Fibroblast of skin of back (primary cell): Measurements from ENCODE around the gene TSEN54.
"Not testable (repeated sequence)": the region's sequence is repeated elsewhere in the genome, so short reads cannot be mapped to it uniquely, and the experiment has no call there.

ENCODE experiments used
- DNase-seq: peaks from one replicate; pipeline ENCODE4 v3.0.0-alpha.2; 2013

The TSEN54 gene

GRCh38 chr17:75518983-75519537, 2.7 kb downstream of the TSEN54 start:
- DNase-seq, result no peak

- not testable (repeated sequence) for DNase-seq
These were observed 4.1 kb downstream of the TSEN54 start for GRCh38 chr17:75520413-75520812.

DNA sequence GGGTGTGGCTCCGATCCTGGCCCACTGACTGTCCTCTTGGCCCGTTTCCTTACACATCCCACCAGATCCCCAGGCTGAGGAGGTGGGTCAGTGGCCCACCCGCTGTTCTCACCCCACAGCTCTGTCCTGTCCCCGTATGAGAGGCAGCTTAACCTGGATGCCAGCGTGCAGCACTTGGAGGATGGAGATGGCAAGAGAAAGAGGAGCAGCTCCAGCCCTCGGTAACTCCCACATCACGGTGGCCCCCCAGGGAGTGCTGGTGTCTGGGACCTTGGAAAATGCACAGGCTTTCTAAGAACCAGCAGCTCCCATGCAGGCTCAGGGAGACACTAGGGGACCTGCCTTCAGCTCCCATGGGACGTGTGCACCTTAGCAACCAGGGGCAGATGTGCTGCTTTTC, 5.0 kb downstream of the TSEN54 start:
- DNase-seq, result no peak

DNA sequence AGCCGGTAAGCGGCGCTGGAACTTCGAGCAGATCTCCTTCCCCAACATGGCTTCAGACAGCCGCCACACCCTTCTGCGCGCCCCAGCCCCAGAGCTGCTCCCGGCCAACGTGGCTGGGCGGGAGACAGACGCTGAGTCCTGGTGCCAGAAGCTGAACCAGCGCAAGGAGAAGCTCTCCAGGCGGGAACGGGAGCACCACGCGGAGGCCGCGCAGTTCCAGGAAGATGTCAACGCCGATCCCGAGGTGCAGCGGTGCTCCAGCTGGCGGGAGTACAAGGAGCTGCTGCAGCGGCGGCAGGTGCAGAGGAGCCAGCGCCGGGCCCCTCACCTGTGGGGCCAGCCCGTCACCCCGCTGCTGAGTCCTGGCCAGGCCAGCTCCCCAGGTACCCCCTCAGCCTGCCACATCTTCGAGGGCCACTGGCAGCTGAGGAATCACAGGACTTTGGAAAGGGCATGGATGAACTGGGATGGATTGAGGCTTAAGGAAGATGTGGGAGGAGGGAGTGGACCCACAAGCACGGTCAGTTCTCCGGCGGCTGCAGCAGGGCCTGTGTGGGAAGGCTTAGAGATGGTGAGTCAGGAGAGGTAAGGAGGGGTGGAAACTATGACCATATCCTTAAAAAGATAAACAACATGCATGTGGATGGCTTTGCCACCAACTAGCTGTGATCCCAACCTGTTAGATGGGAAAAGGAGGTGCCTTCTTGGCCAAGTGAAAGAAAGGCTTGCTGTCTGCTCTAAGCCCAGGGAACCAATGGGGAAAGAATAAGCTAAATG, 5.8 kb downstream of the TSEN54 start:
- no peak for DNase-seq

- DNase-seq, result no peak
These were observed 7.3 kb downstream of the TSEN54 start for GRCh38 chr17:75523647-75524046.

- no peak for DNase-seq
These were observed 8.1 kb downstream of the TSEN54 start for GRCh38 chr17:75524269-75524969.

GRCh38 chr17:75524970-75525805, 8.9 kb downstream of the TSEN54 start, which contains the start of gene LLGL2:
LLGL2 (plus strand) TSS chr17:75525697; CDS start chr17:75543427, 17,730 bp downstream.
- DNase-seq, result peak; percentile 64

DNA sequence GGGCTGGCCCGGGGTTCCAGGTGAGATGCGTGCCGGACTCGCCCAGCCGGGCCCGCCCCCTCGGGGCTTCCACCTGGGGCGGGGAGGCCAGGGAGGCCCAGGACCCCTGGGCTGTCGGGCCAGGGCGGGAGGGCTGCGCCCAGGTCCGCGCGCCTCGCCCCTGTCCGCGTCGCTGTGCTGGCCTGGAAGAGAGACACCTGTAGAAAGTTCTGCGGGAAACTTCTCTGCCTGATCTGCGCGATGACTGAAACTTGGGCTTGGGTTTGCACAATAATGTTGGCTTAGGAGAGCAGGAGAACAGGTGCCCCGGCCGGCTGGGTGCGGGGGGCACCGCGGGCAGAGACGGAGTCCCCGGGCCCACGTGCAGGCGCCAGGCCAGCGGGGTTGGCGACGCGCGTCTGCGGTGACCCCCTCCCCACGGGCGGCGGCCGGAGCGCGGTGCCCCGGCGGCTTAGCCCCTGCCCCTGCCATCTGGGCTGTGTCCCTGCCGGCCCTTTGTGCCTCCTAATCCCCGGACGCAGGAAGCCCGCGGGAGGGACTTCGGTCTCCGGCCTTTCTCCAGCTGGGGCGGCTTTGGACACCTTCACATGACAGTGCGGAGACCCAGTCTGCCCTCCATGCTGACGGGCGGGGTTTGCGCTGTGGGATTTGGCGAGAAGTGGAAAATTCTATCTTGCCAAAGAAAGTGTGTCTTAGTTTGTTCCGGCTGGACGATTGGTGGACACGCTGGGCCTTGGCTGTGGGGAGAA, 9.7 kb downstream of the TSEN54 start:
- no peak for DNase-seq

GRCh38 chr17:75526555-75527270, 10.4 kb downstream of the TSEN54 start:
- no peak for DNase-seq

- no peak for DNase-seq
These were observed 14.8 kb downstream of the TSEN54 start for GRCh38 chr17:75530837-75531720.

GRCh38 chr17:75531721-75532072, 15.4 kb downstream of the TSEN54 start:
- DNase-seq, result no peak

- DNase-seq, result no peak
These were observed 18.8 kb downstream of the TSEN54 start for GRCh38 chr17:75535119-75535537.

GRCh38 chr17:75535871-75536270, 19.5 kb downstream of the TSEN54 start:
- DNase-seq, result no peak

DNA sequence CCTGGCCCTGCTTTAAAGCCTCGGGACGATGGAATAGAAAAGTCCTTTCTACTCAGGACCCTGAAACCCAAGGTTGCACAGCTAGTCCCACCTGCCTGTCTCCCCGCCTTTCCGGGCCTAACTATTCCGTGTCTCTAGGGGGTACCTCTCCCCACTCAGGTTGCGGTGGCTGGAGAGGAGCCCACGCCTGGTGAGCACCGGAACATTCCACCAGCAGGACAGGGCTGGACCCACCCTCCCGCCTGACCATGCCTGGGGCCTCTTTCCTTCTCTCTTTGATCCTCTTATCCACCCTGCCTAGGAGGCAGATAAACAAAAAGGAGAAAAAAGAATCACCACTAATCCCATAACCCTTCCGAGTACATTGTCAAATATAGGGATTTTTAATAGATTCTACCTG, 20.0 kb downstream of the TSEN54 start:
- DNase-seq, result no peak

GRCh38 chr17:75539967-75540729, 23.8 kb downstream of the TSEN54 start:
- no peak for DNase-seq

- no peak for DNase-seq
These were observed 24.7 kb downstream of the TSEN54 start for GRCh38 chr17:75540923-75541503.

DNA sequence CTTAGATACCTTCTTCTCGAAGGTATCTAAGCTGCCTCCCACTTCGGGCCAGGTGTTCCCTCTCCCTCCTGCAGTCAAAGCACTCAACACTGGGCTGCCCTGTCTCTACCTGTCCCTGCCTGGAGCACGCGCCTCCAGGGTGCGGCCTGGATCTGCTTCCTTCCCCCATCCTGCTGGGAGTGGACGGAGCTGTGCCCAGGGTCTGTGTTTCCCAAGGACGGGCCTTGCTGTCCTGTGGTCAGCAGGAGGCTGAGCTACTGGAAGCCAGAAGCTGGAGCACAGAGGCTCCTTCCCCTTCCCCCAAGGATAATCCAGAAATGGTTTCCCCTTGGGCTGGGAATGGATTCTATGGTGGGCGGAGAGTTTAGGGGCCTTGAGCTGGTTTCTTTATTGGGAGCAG, 25.9 kb downstream of the TSEN54 start:
- DNase-seq, result no peak

DNA sequence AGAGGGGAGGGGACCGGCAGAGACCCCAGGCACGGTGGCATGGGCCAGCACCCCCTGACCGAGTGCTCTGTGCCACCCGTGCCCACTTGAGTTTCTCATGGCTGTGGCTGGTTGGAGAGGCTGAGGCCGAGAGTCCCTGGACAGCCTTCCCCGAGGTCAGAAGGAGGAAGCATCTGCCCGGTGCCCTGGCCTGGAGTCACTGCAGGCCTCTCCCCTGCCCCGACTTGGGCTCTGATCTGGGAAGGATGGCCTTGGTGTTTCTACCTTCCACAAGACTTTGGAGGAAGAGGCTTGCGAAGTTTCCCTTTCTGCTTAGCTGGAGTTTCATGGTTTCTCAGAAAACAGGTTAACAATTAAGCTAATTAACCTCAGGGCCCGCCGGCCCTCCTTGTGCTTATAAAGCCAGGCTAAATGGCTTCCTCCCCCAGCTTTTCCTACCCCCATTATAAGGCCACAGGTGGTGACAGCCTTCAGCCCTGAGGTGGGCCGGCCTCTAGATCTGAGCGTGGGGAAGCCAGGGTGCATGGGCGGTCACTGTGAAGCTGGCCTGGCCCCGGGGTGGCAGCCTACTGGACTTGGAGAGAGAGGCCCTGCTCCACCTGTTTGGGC, 26.5 kb downstream of the TSEN54 start:
- no peak for DNase-seq

DNA sequence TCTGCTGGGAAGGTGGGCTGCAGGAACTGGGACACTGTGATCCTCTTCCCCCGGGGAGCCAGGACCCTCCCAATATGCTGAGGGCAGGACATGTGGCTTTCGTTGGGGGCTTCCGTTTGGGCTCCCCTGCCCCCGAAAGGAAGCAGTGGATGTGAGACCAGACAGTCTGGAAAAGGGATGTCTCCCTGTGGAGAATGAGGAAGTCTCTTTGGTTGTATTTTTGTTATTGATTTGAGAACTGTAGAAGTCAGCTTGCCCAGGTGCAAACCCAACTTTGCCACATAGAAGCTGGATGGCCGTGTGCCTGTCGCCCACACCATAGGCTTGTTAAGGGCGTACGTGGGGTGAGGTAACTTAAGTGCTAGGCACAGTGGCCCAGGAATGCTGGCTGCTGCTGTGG, 27.9 kb downstream of the TSEN54 start:
- no peak for DNase-seq
